Central memory CD4-positive, alpha-beta T cell (primary cell): ENCODE measurements around the gene RPTOR.

Experiments used
- DNase-seq: peaks from one replicate; pipeline ENCODE4 v3.0.0; 2022

Gene RPTOR

DNA sequence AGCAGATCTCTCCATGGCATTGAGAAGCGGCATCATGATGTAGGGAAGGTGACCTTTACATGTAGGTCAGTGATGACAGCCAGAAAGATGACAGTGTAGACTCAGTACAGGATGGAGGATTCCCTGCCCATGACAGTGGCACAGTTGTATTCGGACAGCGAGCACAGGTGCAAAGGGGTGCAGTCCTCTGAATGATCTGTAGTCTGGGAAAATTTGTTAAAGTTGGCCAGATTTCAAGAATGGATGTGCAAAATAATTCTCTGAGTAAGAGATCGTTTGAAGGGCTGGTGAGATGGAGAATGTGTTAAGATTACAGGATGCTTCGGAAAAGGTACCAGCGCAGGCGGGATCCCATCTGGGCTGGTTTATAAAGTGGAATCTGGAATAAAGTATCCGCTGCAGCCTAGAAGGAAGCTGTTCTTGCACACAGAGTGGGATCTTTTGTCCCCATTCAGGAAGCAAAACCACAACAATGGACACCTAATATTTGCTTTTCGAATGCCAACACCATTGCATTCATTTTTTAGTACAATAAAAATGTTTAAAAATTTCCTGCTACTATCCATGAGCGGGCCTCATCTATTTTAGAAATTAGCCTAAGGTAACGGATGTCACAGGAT, 101.2 kb downstream of the RPTOR start:
- no peak for DNase-seq

DNA sequence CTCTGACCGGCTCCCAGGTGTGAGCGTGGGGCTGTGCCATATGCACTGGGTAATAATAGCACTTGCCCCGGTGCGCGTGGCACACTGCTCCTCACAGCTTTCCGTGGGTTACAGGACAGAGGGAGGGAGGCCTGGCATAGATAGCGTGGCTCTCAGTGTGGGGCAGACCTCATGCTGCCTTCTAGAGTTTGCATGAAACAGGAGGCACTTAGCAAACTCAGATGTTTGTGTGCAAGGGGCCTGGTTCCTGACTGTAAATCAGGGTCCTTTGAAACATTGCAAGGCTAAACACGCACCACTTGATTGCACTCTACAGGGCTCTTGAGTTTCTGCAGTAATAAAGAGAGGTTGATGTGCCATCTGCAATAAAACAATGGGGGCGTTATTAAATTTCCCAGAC, 101.7 kb downstream of the RPTOR start:
- no peak for DNase-seq

DNA sequence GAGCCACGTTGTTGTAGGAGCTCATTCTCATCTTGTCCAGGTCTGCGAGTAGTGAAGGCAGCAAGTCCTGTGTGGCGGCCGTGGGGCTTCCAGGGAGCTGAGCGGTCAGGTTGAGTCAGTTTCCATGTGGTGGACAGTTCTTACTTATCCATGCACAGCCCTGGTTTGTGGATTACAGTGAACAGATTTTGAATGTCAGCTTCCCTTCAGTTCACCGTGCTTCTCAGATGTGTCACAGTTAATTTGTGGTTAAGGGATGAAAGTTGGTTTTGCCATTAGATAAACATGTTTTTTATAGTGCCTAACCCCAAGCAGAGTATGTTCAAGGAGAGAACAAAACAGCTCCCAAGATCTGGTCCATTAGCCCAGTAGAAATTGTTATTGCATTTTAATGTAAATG, 103.1 kb downstream of the RPTOR start:
- DNase-seq = no peak

DNA sequence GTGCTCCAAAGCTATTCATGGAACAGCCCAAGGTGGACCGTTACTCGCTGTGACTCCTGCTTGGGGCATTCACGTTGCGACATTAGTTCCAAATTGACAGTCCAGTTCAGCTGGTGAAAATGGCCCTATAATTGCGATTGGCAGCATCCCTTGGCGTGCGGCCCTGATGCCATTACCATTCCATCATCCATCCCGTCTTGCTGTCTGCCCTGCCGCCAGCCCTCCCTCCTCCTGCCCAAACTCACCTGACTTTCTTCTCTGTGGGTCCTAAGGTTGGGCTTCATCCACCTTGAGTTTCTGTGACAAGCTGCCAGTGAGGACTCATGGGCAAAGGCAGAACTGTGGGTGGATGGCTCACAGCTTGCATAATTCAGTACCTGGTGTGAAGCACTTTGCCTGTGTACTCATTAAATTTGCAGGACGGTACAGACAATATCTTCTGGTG, 104.6 kb downstream of the RPTOR start:
- DNase-seq = no peak

DNA sequence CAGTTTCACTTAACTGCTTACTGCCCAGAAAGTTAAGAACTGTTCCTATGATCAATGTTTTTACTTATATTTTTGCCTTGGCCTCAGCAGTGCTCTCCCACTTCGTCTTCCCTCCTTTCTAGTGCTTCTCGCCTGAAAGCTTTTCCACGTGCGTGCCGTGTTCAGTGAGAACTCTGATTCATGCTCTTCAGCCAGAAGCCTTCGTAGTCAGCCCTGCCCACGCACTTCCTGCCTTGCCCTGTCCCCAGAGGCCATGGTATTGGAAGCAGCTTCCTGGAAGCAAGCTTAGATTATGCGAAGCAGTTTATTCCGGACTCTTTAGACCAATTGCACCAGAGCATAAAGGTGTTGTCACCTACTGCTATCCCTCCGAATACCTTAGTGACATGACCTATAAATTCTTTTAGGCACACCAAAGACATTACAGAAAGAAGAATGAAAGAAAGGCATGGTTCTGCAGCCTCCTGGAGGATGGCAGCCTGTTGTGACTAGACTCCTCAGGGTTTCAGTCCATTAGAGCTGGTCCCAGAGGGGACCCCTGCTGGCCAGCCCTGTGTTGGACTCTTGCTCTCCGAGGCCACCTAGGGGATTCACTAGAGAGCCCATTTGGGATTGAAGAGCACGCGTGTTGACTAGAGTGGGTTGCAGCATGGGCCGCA, 105.2 kb downstream of the RPTOR start:
- peak; percentile 54 for DNase-seq

DNA sequence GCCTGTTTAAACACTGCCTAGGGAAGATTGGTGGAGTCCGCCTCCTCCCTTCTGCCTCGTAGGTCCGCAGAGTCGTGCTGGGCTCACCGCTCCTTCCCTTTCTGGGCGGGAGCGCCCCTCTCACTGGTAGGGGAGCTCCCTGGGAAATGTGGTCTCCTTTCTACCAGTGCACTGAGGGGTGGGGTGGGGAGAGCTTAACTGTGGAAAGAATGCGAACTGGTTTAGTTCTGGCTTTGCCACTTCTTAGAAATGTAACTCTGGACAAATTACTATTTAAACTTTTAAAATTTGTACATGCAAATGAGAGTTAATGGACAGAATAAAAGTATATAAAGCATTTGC, 105.7 kb downstream of the RPTOR start:
- no peak for DNase-seq

DNA sequence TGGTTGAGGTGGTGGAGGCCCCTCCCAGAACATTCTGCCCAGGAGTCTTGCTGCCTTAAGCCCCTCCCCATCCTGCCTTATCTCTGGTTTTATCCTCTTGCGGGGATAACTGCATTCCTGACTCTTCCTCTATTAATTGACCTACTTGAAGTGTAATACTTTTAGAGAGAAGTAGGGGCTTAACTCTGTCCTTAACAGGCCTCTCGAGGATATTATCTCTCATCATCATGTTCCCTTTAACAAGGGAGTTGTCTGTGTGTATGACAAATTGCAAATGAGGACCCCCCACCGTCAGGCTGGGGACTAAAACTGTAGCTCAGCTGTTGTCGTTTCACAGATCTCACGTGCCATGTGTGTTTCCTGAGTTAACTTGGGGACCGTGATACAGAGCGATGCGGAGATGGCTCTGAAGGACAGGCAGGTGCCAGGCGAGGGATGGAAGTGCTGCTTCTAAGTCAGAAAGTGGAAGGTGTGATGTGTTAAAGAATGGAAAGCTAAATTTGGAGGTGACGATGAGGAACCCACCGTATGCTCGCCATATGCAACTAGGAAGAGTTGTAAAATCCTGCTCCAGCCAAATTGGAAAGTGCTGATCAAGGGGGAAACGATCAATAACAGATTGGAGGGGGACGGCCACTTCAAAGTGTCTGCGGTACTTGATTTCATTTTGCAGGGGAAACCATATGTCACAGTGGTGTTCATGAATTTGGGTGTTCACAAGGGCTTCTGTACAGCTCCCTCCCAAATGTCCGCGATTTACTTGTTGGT, 106.3 kb downstream of the RPTOR start:
- DNase-seq = no peak

DNA sequence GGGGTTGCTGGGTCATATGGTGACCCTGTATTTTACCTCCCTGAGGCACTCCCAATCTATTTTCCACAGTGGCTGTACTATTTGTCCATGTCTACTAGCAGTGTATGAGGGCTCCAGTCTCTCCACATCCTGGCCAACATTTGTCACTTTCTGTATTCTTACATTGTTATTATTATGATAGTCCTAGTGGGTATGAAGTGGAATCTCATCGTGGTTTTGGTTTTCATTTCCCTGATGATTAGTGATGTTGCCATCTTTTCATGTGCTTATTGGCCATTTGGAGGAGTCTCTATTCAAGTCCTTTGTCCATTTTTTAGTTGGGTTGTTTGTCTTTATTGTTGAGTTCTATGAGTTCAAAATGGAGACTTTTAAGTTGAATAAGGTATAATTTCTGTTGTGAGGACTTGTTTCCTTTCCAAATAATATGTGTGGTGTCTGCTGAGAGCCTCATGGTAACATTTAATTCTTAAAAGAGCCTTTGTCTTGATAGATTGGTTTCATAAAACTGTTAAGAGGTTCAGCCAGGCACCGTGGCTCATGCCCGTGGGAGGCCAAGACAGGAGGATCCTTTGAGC, 108.2 kb downstream of the RPTOR start:
- DNase-seq = no peak

DNA sequence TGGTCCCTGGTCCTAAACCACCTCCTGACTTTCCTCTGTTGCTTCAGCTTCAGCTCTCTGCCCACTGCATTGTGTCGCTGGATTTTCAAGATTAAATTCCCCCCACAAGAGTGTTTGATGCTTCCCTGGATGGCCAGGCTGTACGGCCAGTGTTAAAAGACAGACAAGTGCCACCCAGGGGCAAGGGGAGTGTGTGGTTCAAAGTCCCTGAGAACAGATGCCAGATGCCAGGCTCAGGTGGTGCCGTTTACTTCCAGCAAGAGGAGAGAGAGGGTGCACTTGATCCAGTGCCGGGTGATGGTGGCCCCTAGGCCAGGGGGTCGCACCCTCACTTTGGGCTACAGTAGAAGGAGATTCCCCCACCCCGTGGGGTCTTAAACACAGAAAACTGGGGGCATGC, 109.2 kb downstream of the RPTOR start:
- DNase-seq = no peak

DNA sequence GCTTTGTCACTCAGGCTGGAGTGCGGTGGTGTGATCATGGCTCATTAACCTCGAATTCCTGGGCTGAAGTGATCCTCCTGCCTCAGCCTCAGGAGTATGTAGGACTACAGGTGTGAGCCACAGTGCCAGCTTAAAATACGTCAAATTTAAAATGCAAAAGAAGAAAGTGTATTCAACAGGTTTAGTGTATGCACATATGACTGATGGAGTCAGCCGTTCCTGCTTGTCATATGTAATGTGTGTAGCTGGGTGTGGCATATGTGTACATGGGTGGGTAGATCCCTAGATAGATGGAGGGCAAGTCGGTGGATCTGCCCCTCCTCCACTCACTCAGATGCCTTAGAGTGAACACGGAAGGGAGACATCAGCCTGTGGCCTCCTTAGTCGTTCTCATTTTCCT, 111.0 kb downstream of the RPTOR start:
- DNase-seq = no peak

DNA sequence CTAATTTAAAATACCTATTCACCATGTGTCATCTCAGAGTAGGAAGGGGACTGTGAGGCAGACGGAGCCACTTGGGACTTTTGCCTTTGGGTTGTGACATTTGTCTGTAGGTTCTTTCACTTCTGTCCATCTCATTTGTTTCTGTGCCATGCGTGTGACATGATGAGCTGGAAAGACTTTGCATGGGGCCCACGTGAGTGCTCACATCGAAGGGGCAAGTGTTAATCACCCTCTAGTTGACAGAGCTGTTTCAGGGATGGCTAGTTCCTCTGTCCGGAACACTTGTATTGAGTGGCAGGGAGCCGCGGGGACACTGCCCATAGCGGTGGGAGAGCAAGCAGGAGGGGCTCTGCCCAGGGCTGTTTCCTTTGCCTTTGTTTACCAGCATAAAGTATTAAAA, 112.0 kb downstream of the RPTOR start:
- no peak for DNase-seq

DNA sequence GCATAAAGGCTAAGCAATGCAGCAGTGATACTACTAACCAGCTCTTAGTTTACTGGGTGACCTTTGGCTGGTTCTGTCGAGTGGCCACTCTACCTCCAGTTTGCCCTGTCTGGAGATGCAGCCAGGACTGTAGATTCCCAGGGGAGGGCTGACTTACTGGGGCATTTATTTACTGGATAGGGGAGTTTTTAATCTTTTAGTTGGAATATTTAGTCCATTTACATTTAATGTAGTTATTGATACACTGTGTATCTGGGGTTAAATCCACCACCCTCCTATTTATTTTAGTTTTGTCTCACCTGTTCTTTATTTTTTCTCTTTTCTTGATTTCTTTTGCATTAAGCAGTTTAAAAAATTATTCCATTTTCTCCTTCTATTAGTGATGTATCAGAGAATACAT, 112.9 kb downstream of the RPTOR start:
- DNase-seq = no peak

DNA sequence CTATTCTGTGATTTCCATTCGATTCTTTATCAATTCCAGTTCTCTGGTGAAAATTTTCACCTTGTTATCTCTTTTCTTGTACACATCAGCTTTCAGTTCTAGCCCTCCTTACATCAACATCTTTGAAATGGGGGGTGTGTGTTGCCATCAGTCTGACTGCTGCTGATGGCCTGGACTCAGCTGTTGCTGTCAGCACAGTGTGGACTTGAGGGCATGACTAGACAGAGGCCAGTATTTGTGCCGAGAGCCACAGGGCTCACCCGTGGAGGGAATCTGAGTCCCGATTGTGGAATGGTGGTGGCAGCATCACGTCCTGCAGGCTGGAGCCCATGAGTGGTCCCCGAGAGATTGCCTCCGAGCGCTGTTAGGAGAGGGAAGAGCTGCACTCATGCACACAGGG, 114.2 kb downstream of the RPTOR start:
- no peak for DNase-seq

DNA sequence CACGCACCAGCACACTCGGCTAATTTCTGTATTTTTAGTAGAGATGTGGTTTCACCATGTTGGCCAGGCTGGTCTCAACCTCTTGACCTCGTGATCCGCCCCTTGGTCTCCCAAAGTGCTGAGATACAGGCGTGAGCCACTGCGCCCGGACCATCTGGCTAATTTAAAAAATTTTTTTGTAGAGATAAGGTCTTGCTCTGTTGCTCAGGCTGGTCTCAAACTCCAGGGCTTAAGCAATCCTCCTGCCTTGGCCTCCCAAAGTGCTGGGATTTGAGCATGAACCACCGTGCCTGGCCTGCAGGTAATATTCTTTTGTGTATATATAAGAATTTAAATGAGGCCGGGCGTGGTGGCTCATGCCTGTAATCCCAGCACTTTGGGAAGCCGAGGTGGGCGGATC, 115.0 kb downstream of the RPTOR start:
- no peak for DNase-seq

DNA sequence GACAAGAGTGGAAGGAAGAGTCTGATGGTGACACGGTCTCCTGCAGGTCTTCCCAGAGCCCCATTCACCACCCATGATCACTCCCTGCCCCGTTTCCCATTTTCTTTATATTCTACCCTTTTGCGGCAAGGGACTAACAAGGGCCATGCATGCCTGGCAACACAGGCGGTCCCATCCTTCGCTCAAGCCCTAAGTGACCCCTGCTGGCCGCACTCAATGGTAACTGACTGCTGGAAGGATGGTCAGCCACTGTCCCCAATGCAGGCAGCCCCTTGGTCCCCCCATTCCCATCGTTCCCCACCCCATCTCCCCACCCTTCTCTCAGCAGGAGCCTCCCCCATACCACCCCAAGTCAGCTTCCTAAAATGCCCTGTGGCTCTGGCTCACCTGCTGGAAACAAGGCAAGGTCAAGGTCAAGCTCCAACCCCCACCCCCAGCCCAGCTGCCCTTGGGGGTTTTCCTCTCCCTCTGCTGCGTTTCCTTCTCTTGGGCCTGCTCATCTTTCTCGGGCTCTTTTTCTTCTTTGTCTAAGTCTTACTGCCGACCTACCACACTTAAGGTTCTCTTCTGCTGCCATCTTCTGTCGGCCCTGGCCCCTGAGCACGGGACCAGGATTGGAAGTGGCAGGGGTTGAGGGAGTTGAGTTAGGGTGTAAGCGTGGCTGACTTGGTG, 116.0 kb downstream of the RPTOR start:
- DNase-seq = no peak

DNA sequence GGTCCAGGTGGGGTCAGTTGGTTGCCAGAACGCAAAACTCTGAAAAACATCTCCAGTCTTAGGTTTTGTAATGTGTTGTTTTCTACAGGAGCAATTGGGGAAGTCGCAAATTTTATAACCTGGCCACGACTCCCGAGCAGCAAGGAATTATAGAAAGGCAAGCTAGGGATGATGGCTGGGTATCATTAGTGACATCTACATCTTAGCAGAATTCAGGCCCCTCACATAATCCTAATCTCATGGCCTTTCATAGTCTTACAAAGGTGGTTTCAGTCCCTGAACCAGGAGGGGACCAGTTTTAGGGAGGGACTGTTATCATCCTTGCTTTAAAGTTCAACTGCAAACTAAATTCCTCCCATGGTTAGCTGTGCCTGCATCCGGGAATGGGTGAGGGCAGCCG, 117.9 kb downstream of the RPTOR start:
- DNase-seq = no peak

DNA sequence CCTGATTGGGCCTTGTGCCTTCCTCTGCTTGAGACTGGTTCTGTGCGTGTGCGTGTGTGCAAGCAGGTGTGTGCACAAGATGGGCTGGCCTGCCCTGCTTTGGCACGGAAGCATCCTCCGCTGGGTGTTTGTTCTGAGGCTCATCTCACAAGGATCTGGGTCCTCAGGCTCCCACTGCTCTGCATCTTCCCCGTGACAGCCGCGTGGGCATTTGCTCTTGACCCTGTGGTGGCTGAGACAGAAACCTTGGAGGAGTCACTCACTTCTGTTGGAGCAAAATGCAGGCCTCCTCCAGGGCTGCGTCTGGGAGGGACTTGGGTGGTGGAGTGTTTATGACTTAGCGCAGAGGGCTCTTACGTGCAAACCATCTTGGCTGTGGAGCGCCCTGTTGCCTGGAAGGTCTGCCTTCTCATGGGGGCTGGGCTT, 119.2 kb downstream of the RPTOR start:
- DNase-seq = peak; percentile 53

DNA sequence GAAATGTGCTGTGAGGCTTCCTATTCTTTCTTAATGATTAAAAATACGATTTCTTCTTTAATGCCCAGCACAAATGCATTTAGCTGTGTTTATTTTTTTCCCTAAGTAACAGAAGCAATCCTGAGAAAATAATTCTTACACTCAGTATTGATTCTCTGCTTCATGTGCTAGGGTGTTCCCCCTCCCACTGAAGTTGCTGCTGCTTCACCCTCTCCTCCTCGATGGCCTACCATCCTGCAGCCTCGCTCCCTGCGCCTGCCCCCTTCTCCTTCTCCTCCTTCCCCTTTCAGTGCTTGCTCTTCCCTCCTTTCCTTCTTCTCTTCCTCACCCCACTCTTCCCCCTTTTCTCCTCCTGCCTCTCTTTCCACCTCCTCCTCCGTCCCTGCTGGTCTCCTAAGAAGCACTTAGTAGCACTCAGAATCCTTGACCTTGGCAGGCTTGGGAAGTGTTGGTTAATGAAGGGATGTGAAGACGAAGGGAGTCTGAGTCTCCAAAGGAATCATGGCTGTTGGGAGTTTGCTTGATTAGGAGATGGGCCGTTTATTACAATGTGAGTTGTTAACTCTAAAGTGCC, 119.7 kb downstream of the RPTOR start:
- DNase-seq = no peak

DNA sequence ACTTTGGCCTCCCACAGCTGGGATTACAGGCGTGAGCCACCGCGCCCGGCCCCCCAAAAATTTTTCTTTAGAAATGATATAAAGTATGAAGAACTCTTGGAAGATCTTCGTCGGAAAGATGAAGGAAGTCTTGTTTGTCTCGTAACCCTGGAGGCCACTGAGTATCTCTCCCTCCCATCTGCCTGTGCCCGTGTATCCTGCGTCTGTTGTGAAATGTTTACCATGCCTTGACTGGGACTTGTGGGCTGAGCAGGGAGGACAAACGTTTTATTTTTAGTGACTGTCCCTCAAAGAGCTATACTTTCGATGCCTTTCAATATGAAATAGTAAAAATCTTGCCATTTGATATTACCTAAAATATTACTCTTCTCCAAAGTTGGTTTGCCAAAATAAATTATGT, 121.2 kb downstream of the RPTOR start:
- DNase-seq = no peak

DNA sequence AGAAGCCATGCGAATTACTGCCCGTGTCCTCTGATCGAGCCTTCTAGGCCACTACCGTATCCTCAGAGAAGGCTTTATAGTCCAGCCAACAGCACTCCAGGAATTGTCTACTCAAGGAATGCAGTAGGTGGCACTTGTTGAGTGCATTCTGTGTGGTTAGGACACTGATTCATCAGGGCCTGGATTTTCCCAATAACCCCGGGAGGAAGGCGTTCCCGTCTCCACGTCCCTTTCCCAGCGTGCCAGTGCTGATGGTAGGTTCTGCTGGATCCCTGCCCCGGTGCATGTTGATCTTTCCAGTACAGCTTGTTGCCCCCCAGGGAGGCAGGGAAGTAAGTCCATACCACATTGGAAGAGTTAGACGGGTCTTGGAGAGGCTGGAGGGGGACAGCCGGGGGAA, 122.2 kb downstream of the RPTOR start:
- DNase-seq = no peak

DNA sequence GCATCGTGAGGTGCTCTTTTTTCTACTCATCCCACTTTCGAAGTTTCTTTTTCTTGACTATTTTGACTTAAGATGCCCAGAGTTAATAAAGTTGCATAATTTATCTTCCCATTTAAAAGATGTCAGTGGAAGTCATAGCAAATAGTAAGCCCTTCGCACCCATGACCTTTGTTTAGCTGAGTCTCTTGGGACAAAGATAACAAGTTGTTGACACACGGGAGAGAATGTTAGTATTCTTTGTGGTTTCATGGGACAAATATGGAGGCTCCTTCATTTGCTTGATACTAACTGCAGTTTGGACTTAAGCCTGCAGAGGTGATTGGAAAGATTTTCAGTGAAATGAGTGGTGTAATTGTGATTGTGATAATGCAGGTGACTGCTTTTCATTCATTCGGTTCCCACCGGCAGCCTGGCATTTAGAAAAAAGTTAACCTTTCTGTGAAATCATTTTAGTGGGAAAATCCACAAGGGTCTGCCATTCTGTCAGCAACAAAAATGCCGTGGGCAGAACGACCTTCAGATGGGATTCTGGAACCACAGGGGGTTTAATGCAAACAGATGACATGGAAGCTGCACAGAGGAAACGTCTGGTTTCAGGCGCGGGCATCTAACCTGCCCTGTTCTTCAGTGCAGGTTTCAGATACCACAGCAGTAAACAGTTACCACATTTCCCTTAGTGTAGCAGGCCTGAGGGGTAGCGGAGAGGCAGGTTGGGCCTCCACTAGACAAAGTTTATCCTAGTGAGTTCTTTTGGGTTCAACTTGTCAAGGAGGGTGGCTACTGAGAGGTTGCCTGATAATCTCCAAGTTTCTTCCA, 123.0 kb downstream of the RPTOR start:
- no peak for DNase-seq
